GM23338 (cell line): ENCODE measurements around the gene RBBP8. TPM values are rescaled to one million over a fixed set of nuclear protein-coding genes. Genes with fewer than 3 reads are reported as not detected.
A peak's percentile ranks its signal among the peaks of the same experiment; 100 is the strongest.

ENCODE experiments used
- ATAC-seq: fragments of 200-7000 bp; cut with Tn5 transposase; 3 replicates; pipeline ENCODE4 v1.9.1; 2020
- DNase-seq: peaks from one replicate; pipeline ENCODE4 v3.0.0-alpha.2; 2015; ENCODE audit warnings: low spot score
- H2AFZ ChIP-seq: fragments of 200-600 bp; sonication (generic); 2 replicates; pipeline ENCODE4 v1.8.0; 2016; ENCODE audit warnings: antibody characterized with exemption, mild to moderate bottlenecking, moderate library complexity
- H3F3A ChIP-seq: fragments of 200-600 bp; sonication (generic); replicated peaks from 2 replicates; pipeline ENCODE4 v1.8.0; 2017; ENCODE audit warnings: antibody characterized with exemption, mixed run types, low read depth
- H3K27ac ChIP-seq: fragments of 200-600 bp; sonication (generic); 2 replicates; pipeline ENCODE4 v1.6.1; 2016; ENCODE audit warnings: low read depth
- H3K27me3 ChIP-seq: fragments of 200-600 bp; sonication (generic); 2 replicates; pipeline ENCODE4 v1.8.0; 2016; ENCODE audit warnings: mild to moderate bottlenecking, mixed run types, moderate library complexity; ENCODE audit not compliant: insufficient read depth
- H3K36me3 ChIP-seq: fragments of 200-600 bp; sonication (generic); 2 replicates; pipeline ENCODE4 v1.8.0; 2016; ENCODE audit warnings: mild to moderate bottlenecking; ENCODE audit not compliant: insufficient read depth
- H3K4me1 ChIP-seq: fragments of 200-600 bp; sonication (generic); 2 replicates; pipeline ENCODE4 v1.8.0; 2016; ENCODE audit warnings: mild to moderate bottlenecking, moderate library complexity; ENCODE audit not compliant: insufficient read depth
- H3K4me2 ChIP-seq: fragments of 200-600 bp; sonication (generic); 2 replicates; pipeline ENCODE4 v1.7.1; 2017; ENCODE audit warnings: mixed run types
- H3K4me3 ChIP-seq: fragments of 200-600 bp; sonication (generic); 2 replicates; pipeline ENCODE4 v1.6.1; 2016; ENCODE audit warnings: mixed run types
- H3K79me2 ChIP-seq: fragments of 200-600 bp; sonication (generic); replicated peaks from 2 replicates; pipeline ENCODE4 v1.8.0; 2017; ENCODE audit warnings: mild to moderate bottlenecking; ENCODE audit not compliant: insufficient read depth
- H3K9me2 ChIP-seq: fragments of 200-600 bp; sonication (generic); 2 replicates; pipeline ENCODE4 v1.8.0; 2017; ENCODE audit not compliant: insufficient read depth
- H4K20me1 ChIP-seq: fragments of 200-600 bp; sonication (generic); replicated peaks from 2 replicates; pipeline ENCODE4 v1.8.0; 2017; ENCODE audit warnings: mild to moderate bottlenecking; ENCODE audit not compliant: insufficient read depth
- H3K27ac Mint-ChIP-seq: 2 replicates; pipeline ENCODE4 v1.8.0; 2020; ENCODE audit warnings: inconsistent platforms, mild to moderate bottlenecking, moderate library complexity, mixed read lengths
- H3K27me3 Mint-ChIP-seq: 3 replicates; pipeline ENCODE4 v1.8.0; 2022; ENCODE audit warnings: low read depth, mild to moderate bottlenecking, moderate library complexity, mixed read lengths, inconsistent platforms; ENCODE audit not compliant: insufficient read depth, poor library complexity
- H3K36me3 Mint-ChIP-seq: 3 replicates; pipeline ENCODE4 v1.8.0; 2021; ENCODE audit warnings: low read depth, mild to moderate bottlenecking, inconsistent platforms, moderate library complexity, mixed read lengths
- H3K4me1 Mint-ChIP-seq: 3 replicates; pipeline ENCODE4 v1.8.0; 2020; ENCODE audit warnings: mild to moderate bottlenecking, inconsistent platforms, mixed read lengths
- H3K4me3 Mint-ChIP-seq: 3 replicates; pipeline ENCODE4 v1.8.0; 2021; ENCODE audit warnings: moderate library complexity, mild to moderate bottlenecking, inconsistent platforms, mixed read lengths
- H3K9me3 Mint-ChIP-seq: 3 replicates; pipeline ENCODE4 v1.8.0; 2020; ENCODE audit warnings: moderate library complexity, mild to moderate bottlenecking, inconsistent platforms, mixed read lengths
- CREB1 ChIP-seq: fragments of 250-450 bp; sonication (Bioruptor Pico); IDR thresholded peaks from 2 replicates; pipeline ENCODE4 v1.5.0; 2020; ENCODE audit warnings: low read depth, mild to moderate bottlenecking, moderate library complexity
- CTCF ChIP-seq, 2 experiments: fragments of 200-600 bp in 1 of 2; sonication (generic) in 1 of 2; conservative IDR thresholded peaks; 2 replicates each; pipeline versions ENCODE4 v1.5.1 to v1.6.1; 2016 to 2017; ENCODE audit warnings: antibody characterized with exemption in 2 of 2, low read depth in 2 of 2, mild to moderate bottlenecking in 2 of 2, moderate library complexity in 1 of 2
- EZH2phosphoT487 ChIP-seq: fragments of 200-600 bp; sonication (generic); IDR thresholded peaks from one replicate; pipeline ENCODE4 v1.8.1; 2018; ENCODE audit warnings: antibody characterized with exemption; ENCODE audit not compliant: unreplicated experiment
- REST ChIP-seq: IDR thresholded peaks from one replicate; pipeline ENCODE4 v1.6.1; 2018; ENCODE audit warnings: antibody characterized with exemption; ENCODE audit not compliant: unreplicated experiment
- ZNF462 ChIP-seq: fragments of 250-450 bp; sonication (Bioruptor Pico); IDR thresholded peaks from 2 replicates; pipeline ENCODE4 v1.5.0; 2020; ENCODE audit warnings: mild to moderate bottlenecking, moderate library complexity
- polyA plus RNA-seq: library from polyadenylated mRNA; unstranded; fragments of >200 nt; fragmentation: Nextera tagmentation; extraction: Ambion mirVana; gene quantifications from 2 replicates; pipeline ENCODE4 v1.2.1, GENCODE V29; 2016
- total RNA-seq: library from RNA; depleted of rRNA; stranded (reverse); fragments of >200 nt; shearing (Covaris generic); gene quantifications from 2 replicates; pipeline ENCODE4 v1.2.3, GENCODE V29; 2014

RBBP8 gene
- total and polyA plus RNA-seq, 2 experiments from 2014 or later, result 53.3 to 55.6 TPM

- Mint-ChIP-seq H3K27ac (no peak overlapping the region), H3K4me3 (no peak overlapping the region), H3K36me3 (peaks cover 23% of the 10 kb centered on the region), H3K27me3 (peaks cover 3% of the 10 kb centered on the region), H3K9me3 (no peaks in the 10 kb centered on the region; the same call in 2 of the 3 replicates), H3K4me1 (peaks cover 10% of the 10 kb centered on the region; the same call in 2 of the 3 replicates)
- Histone ChIP-seq H3K36me3 (no peaks in the 10 kb centered on the region), H4K20me1 (0 out of 2 replicates have a peak, but pooled peaks cover 4% of the 10 kb centered on the region), H3F3A (no peaks in the 10 kb centered on the region), H3K27ac (no peak overlapping the region), H3K27me3 (no peaks in the 10 kb centered on the region), H3K4me2 (no peak overlapping the region), H3K4me1 (no peaks in the 10 kb centered on the region), H3K4me3 (no peak overlapping the region), H3K79me2 (no peaks in the 10 kb centered on the region), H2AFZ (no peak overlapping the region), H3K9me2 (no peaks in the 10 kb centered on the region)
- TF ChIP-seq REST, result no peak
- TF ChIP-seq CTCF (conservative IDR thresholded peaks at IDR 0.05; ENCODE audit: low read depth in 2 of 2), result peak in 1 of 2 experiments; percentile 71; a peak in 3 of 4 replicates
- ATAC-seq, result no peak
- peak; percentile 48 for DNase-seq
Measured at GRCh38 chr18:22983175-22983574, 50.0 kb downstream of the RBBP8 start.

GRCh38 chr18:22985250-22985649 is 52.1 kb downstream of the RBBP8 start:
- Histone ChIP-seq H3K4me3 (no peak overlapping the region), H3K9me2 (no peaks in the 10 kb centered on the region), H3K4me2 (no peak overlapping the region), H2AFZ (no peak overlapping the region), H3F3A (no peaks in the 10 kb centered on the region), H3K79me2 (no peaks in the 10 kb centered on the region), H4K20me1 (0 out of 2 replicates have a peak, but pooled peaks cover 4% of the 10 kb centered on the region), H3K36me3 (no peaks in the 10 kb centered on the region; the same call in 1 of the 2 replicates), H3K4me1 (no peaks in the 10 kb centered on the region), H3K27me3 (no peaks in the 10 kb centered on the region), H3K27ac (no peak overlapping the region)
- H3K4me1 Mint-ChIP-seq, result peaks cover 8% of the 10 kb centered on the region; the same call in 2 of the 3 replicates
- H3K36me3 Mint-ChIP-seq, result peaks cover 22% of the 10 kb centered on the region
- DNase-seq (no peak), ATAC-seq (no peak)
- peaks cover 3% of the 10 kb centered on the region for H3K27me3 Mint-ChIP-seq
- no peak overlapping the region for H3K4me3 Mint-ChIP-seq
- no peaks in the 10 kb centered on the region; the same call in 2 of the 3 replicates for H3K9me3 Mint-ChIP-seq
- no peak overlapping the region for H3K27ac Mint-ChIP-seq
- TF ChIP-seq REST, result no peak
- TF ChIP-seq CREB1 (CRISPR knock-in tag), result no peak
- no peak for TF ChIP-seq ZNF462
- no peak for TF ChIP-seq EZH2phosphoT487
